ENCODE data around the gene NPAS2.

- TF ChIP-seq CTCF (IDR thresholded peaks at IDR 0.05) (no peak), EP300 (IDR thresholded peaks at IDR 0.05) (no peak)
Observed at GRCh38 chr2:100840519-100840918, 20.6 kb downstream of the NPAS2 start.

Data from esophagus muscularis mucosa (tissue), 3 donors.